HG03045 (cell line): ENCODE results near the gene CXCL12.

ENCODE experiments used
- ATAC-seq: cut with Tn5 transposase; IDR thresholded peaks from one replicate; pipeline ENCODE4 v1.9.1; 2021; ENCODE audit warnings: mild to moderate bottlenecking, moderate library complexity; ENCODE audit not compliant: unreplicated experiment

CXCL12 gene

GRCh38 chr10:44385696-44386441, 972 bp upstream of the CXCL12 start:
- no peak for ATAC-seq

GRCh38 chr10:44384601-44385025, 284 bp downstream of the CXCL12 start:
- ATAC-seq: no peak

- ATAC-seq: no peak
Observed at GRCh38 chr10:44383749-44384600, 922 bp downstream of the CXCL12 start.

- no peak for ATAC-seq
Observed at GRCh38 chr10:44382981-44383748, 1.7 kb downstream of the CXCL12 start.

GRCh38 chr10:44382131-44382858, 2.6 kb downstream of the CXCL12 start:
- no peak for ATAC-seq

GRCh38 chr10:44380829-44381600, 3.9 kb downstream of the CXCL12 start:
- ATAC-seq: no peak

GRCh38 chr10:44379907-44380306, 5.0 kb downstream of the CXCL12 start:
- ATAC-seq: no peak

GRCh38 chr10:44378626-44379025, 6.3 kb downstream of the CXCL12 start:
- ATAC-seq: no peak

- no peak for ATAC-seq
Observed at GRCh38 chr10:44377651-44378310, 7.1 kb downstream of the CXCL12 start.

GRCh38 chr10:44376472-44377099, 8.3 kb downstream of the CXCL12 start:
- no peak for ATAC-seq

- no peak for ATAC-seq
Observed at GRCh38 chr10:44374155-44374554, 10.7 kb downstream of the CXCL12 start.

GRCh38 chr10:44373341-44373995, 11.4 kb downstream of the CXCL12 start:
- ATAC-seq: no peak

GRCh38 chr10:44372181-44372580, 12.7 kb downstream of the CXCL12 start:
- no peak for ATAC-seq

- ATAC-seq: no peak
Observed at GRCh38 chr10:44370731-44371248, 14.1 kb downstream of the CXCL12 start.

- ATAC-seq: no peak
Observed at GRCh38 chr10:44369854-44370253, 15.0 kb downstream of the CXCL12 start.

GRCh38 chr10:44369296-44369695, 15.6 kb downstream of the CXCL12 start:
- no peak for ATAC-seq

GRCh38 chr10:44368637-44369036, 16.3 kb downstream of the CXCL12 start:
- ATAC-seq: no peak

- no peak for ATAC-seq
Observed at GRCh38 chr10:44366941-44367630, 17.8 kb downstream of the CXCL12 start.
